DOHH2 (cell line): ENCODE data around the gene HRH1.

Experiments used
- H3F3A ChIP-seq: fragments of 200-600 bp; sonication (generic), shearing (Covaris generic); 2 replicates; pipeline ENCODE4 v1.6.0; 2016; ENCODE audit warnings: antibody characterized with exemption, mild to moderate bottlenecking; ENCODE audit not compliant: control insufficient read depth, insufficient read depth
- H3K27ac ChIP-seq: fragments of 200-600 bp; sonication (generic); 2 replicates; pipeline ENCODE4 v1.5.1; 2014; ENCODE audit warnings: low read depth, mild to moderate bottlenecking, low read length, moderate library complexity
- H3K27me3 ChIP-seq: fragments of 200-600 bp; sonication (generic); 2 replicates; pipeline ENCODE4 v1.6.1; 2014; ENCODE audit warnings: mild to moderate bottlenecking, low read length, mixed read lengths; ENCODE audit not compliant: control insufficient read depth
- H3K36me3 ChIP-seq: fragments of 200-600 bp; sonication (generic); 2 replicates; pipeline ENCODE4 v1.6.1; 2014; ENCODE audit warnings: mild to moderate bottlenecking, low read length, moderate library complexity, mixed read lengths; ENCODE audit not compliant: control insufficient read depth
- H3K4me1 ChIP-seq: fragments of 200-600 bp; sonication (generic); 2 replicates; pipeline ENCODE4 v1.6.1; 2014; ENCODE audit warnings: mild to moderate bottlenecking, low read length, mixed read lengths; ENCODE audit not compliant: control insufficient read depth
- H3K4me2 ChIP-seq: fragments of 200-600 bp; sonication (generic); 2 replicates; pipeline ENCODE4 v1.6.0; 2014; ENCODE audit warnings: mild to moderate bottlenecking, low read length, moderate library complexity
- H3K4me3 ChIP-seq: fragments of 200-600 bp; sonication (generic); 2 replicates; pipeline ENCODE4 v1.5.1; 2014; ENCODE audit warnings: mild to moderate bottlenecking, low read length, mixed read lengths
- H3K79me2 ChIP-seq: fragments of 200-600 bp; sonication (generic); 2 replicates; pipeline ENCODE4 v1.6.1; 2014; ENCODE audit warnings: mild to moderate bottlenecking, low read length, mixed read lengths; ENCODE audit not compliant: control insufficient read depth
- H3K9me2 ChIP-seq: fragments of 200-600 bp; sonication (generic); replicated peaks from 2 replicates; pipeline ENCODE4 v1.6.1; 2014; ENCODE audit warnings: mild to moderate bottlenecking, low read length, mixed read lengths; ENCODE audit not compliant: control insufficient read depth
- H3K9me3 ChIP-seq: fragments of 200-600 bp; sonication (generic); 2 replicates; pipeline ENCODE4 v1.6.1; 2014; ENCODE audit warnings: antibody characterized with exemption, low read length, mixed read lengths; ENCODE audit not compliant: control insufficient read depth, insufficient read depth
- H4K20me1 ChIP-seq: fragments of 200-600 bp; sonication (generic); 2 replicates; pipeline ENCODE4 v1.6.0; 2014; ENCODE audit warnings: low read depth, mild to moderate bottlenecking, antibody characterized with exemption, low read length, moderate library complexity; ENCODE audit not compliant: control insufficient read depth, insufficient read depth
- CTCF ChIP-seq: fragments of 200-600 bp; sonication (generic); IDR thresholded peaks from one replicate; pipeline ENCODE4 v1.5.1; 2014; ENCODE audit warnings: antibody characterized with exemption, mild to moderate bottlenecking, low read depth, low read length; ENCODE audit not compliant: poor library complexity, severe bottlenecking
- EZH2phosphoT487 ChIP-seq: fragments of 200-600 bp; sonication (generic); IDR thresholded peaks from 2 replicates; pipeline ENCODE4 v1.6.1; 2017; ENCODE audit warnings: borderline replicate concordance, mild to moderate bottlenecking, antibody characterized with exemption, low read length, moderate library complexity, mixed read lengths

The HRH1 gene

DNA sequence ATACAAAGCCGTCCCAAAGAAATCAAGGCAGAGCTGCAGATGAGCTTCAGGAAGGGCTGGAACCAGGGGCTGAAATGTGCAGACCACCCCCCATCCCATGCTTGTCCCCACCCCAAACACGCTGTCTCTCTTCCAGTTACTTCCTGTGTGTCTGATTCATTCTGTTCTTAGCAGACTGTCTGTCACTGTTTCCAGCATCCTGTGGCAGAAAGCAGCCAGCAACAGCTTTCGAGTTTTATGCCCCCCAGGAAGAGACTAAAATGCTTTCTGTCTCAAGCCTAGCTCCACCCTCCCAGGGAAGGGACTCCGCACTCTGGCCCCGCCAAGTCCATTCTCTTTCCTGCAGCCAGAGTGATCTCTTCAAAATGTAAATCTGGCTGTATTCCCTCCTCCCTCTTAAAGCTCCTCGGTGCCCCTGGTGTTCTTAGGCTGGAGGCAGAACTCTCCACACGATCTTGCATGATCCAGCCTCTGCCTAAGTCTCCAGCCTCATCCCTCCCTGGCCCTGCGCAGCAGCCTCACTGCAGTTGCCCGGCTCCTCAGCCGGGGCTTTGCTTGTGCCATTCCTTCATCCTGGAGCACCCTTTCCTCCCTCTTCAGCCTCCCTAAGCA is 41.5 kb downstream of the HRH1 start:
- H3K27ac ChIP-seq = no peak overlapping the region
- H3K4me1 ChIP-seq = no peaks in the 10 kb centered on the region
- H3K4me2 ChIP-seq = no peak overlapping the region

DNA sequence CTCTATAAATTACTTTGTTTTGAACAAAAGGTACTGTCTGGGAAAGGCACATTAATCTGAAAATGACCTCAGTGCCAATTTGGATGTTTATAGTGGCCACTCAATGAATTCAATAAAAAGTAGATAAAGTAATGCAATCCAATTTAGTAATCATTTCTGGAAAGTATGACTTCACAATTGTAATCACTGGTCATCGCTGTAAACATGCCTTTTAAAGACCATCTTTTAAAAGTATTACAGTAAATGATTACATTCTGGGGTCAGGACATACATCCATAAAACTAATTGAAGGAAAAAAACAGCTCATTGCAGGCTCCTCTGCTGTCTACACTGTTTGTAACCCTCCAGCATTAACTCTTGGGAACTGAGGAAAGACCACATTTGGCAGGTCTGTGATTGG is 43.2 kb downstream of the HRH1 start:
- Histone ChIP-seq H3K4me3 (no peak overlapping the region), H3K9me2 (no peaks in the 10 kb centered on the region), H3F3A (no peaks in the 10 kb centered on the region), H3K79me2 (no peaks in the 10 kb centered on the region), H3K27me3 (no peaks in the 10 kb centered on the region; the same call in 1 of the 2 replicates), H3K4me1 (no peaks in the 10 kb centered on the region), H4K20me1 (no peaks in the 10 kb centered on the region), H3K27ac (no peak overlapping the region), H3K9me3 (no peaks in the 10 kb centered on the region), H3K36me3 (no peaks in the 10 kb centered on the region), H3K4me2 (no peak overlapping the region)
- TF ChIP-seq EZH2phosphoT487 (no peak), CTCF (no peak)

More for the DNA sequence above, 41.5 kb downstream of the HRH1 start:
- no peak for TF ChIP-seq CTCF
- TF ChIP-seq EZH2phosphoT487 = no peak
- Histone ChIP-seq H3K36me3 (no peaks in the 10 kb centered on the region), H3K9me3 (no peaks in the 10 kb centered on the region), H3K9me2 (no peaks in the 10 kb centered on the region), H3F3A (no peaks in the 10 kb centered on the region), H3K27me3 (no peaks in the 10 kb centered on the region; the same call in 1 of the 2 replicates), H4K20me1 (no peaks in the 10 kb centered on the region), H3K79me2 (no peaks in the 10 kb centered on the region), H3K4me3 (no peak overlapping the region)

- TF ChIP-seq CTCF (no peak), EZH2phosphoT487 (no peak)
- no peaks in the 10 kb centered on the region for H3K9me3 ChIP-seq
- H3K4me3 ChIP-seq = no peak overlapping the region
- H3K36me3 ChIP-seq = no peaks in the 10 kb centered on the region
- no peaks in the 10 kb centered on the region; the same call in 1 of the 2 replicates for H3K27me3 ChIP-seq
- H3F3A ChIP-seq = no peaks in the 10 kb centered on the region
- no peaks in the 10 kb centered on the region for H3K79me2 ChIP-seq
- H3K9me2 ChIP-seq = no peaks in the 10 kb centered on the region
- H3K4me2 ChIP-seq = no peak overlapping the region
- no peaks in the 10 kb centered on the region for H4K20me1 ChIP-seq
- no peaks in the 10 kb centered on the region for H3K4me1 ChIP-seq
- H3K27ac ChIP-seq = no peak overlapping the region
Measured at GRCh38 chr3:11198070-11198469, 43.8 kb downstream of the HRH1 start.
